Endothelial cell (in vitro differentiated cells): ENCODE measurements around the gene DDIT3. TPM values are rescaled to one million over a fixed set of nuclear protein-coding genes. Genes with fewer than 3 reads are reported as not detected.

ENCODE experiments used
- DNase-seq: peaks from one replicate; pipeline ENCODE4 v3.0.0; 2021; ENCODE audit warnings: low spot score
- H3K27ac Mint-ChIP-seq: one replicate; pipeline ENCODE4 v1.8.0; 2021; ENCODE audit warnings: mixed read lengths, inconsistent platforms; ENCODE audit not compliant: unreplicated experiment
- H3K27me3 Mint-ChIP-seq: one replicate; pipeline ENCODE4 v1.8.0; 2021; ENCODE audit warnings: mild to moderate bottlenecking, moderate library complexity, mixed read lengths, inconsistent platforms; ENCODE audit not compliant: unreplicated experiment
- H3K36me3 Mint-ChIP-seq: one replicate; pipeline ENCODE4 v1.8.0; 2021; ENCODE audit warnings: mild to moderate bottlenecking, low read depth, mixed read lengths, inconsistent platforms; ENCODE audit not compliant: unreplicated experiment
- H3K4me1 Mint-ChIP-seq: one replicate; pipeline ENCODE4 v1.8.0; 2021; ENCODE audit warnings: mild to moderate bottlenecking, mixed read lengths, inconsistent platforms; ENCODE audit not compliant: unreplicated experiment
- H3K4me3 Mint-ChIP-seq: one replicate; pipeline ENCODE4 v1.8.0; 2021; ENCODE audit warnings: mild to moderate bottlenecking, mixed read lengths, inconsistent platforms; ENCODE audit not compliant: unreplicated experiment
- H3K9me3 Mint-ChIP-seq: one replicate; pipeline ENCODE4 v1.8.0; 2021; ENCODE audit warnings: mixed read lengths, inconsistent platforms; ENCODE audit not compliant: unreplicated experiment
- CTCF ChIP-seq: fragments of 200-600 bp; sonication (generic); IDR thresholded peaks from one replicate; pipeline ENCODE4 v1.5.0; 2021; ENCODE audit warnings: antibody characterized with exemption; ENCODE audit not compliant: unreplicated experiment
- total RNA-seq: library from RNA; stranded (reverse); fragmentation: NEBNext Ultra II Directional; extraction: Animal tissue kit (Norgen Biotek cat#: 25700); gene quantifications from one replicate; pipeline ENCODE4 v1.2.1, GENCODE V29; 2021; ENCODE audit not compliant: unreplicated experiment

Gene DDIT3
- total RNA-seq, 1 donor from 2014 or later, result 4.2 TPM

DNA sequence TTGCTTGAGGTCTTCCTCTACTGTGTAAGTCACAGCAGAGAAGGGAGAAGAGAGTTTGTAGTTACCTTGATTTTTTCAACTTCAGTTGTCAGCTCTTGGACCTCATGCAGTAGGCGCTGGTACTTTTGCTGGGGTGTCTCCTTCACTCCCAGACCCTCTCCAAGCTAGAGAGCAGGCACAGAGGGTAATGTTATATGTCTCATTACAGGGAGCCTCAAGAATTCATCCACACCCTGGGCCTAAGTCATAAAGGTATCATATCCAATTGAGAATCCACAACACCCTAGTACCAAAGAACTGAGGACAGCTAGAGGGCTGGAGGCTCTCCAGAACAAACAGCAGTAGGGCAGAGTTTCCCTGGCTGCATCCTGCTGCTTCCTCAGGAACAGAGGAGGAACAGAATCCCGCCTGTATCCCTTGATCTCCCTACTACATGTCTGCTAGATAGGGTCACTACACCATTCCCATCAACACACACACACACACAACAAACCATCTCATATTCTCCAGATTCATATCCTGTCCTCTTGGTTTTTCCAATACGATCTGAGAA, 14.8 kb upstream of the DDIT3 start:
- Mint-ChIP-seq H3K9me3 (no peaks in the 10 kb centered on the region), H3K27ac (peak overlapping the region; percentile 70), H3K4me3 (peak overlapping the region; percentile 47), H3K36me3 (peaks cover 57% of the 10 kb centered on the region), H3K4me1 (peaks cover 15% of the 10 kb centered on the region), H3K27me3 (peaks cover 10% of the 10 kb centered on the region)
- no peak for TF ChIP-seq CTCF
- no peak for DNase-seq

DNA sequence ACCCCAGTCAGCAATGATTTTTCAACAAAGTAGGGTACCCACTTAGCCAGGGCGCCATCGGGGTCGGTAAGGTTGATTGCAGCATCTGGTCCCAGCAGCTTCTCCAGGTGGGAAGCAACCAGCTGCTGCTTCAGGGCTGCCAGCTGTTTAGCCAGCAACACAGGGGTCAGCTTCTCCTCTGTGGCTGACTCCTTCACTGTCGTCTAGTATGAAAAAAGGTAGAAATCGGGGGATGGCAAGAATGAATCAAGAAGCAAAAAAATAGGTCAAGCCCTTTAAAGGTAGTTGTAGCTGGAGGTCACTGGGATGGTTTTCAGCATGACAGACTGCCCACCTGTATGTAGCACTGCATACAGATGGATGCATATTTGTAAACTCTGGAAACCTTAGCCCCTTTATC, 13.9 kb upstream of the DDIT3 start:
- no peak for DNase-seq
- no peaks in the 10 kb centered on the region for H3K9me3 Mint-ChIP-seq
- peaks cover 10% of the 10 kb centered on the region for H3K27me3 Mint-ChIP-seq
- H3K4me1 Mint-ChIP-seq, result peaks cover 17% of the 10 kb centered on the region
- H3K27ac Mint-ChIP-seq, result no peak overlapping the region
- peak overlapping the region; percentile 42 for H3K4me3 Mint-ChIP-seq
- no peak for TF ChIP-seq CTCF
- peaks cover 59% of the 10 kb centered on the region for H3K36me3 Mint-ChIP-seq

DNA sequence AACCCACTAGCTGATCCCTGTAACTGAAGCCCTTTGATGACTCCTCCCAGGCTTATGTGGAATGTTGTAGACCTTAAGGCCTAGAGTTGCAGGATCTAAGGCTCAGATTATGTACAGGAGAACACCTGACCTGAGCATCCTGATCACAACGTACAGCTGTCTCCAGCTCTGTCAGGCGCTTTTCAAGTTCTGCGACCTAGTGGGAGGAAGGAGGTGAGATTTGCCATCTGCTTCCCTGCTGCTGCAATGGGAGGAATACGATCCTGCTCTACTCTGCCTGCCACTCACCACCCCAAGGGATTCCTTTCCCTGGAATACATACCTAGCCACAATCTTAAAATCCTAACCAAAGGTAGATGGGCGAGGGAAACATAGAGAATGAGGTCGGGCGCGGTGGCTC, 12.8 kb upstream of the DDIT3 start:
- Mint-ChIP-seq H3K27me3 (peaks cover 13% of the 10 kb centered on the region), H3K36me3 (peaks cover 56% of the 10 kb centered on the region), H3K9me3 (no peaks in the 10 kb centered on the region), H3K27ac (no peak overlapping the region), H3K4me3 (no peak overlapping the region), H3K4me1 (peaks cover 13% of the 10 kb centered on the region)
- no peak for DNase-seq
- TF ChIP-seq CTCF, result no peak

DNA sequence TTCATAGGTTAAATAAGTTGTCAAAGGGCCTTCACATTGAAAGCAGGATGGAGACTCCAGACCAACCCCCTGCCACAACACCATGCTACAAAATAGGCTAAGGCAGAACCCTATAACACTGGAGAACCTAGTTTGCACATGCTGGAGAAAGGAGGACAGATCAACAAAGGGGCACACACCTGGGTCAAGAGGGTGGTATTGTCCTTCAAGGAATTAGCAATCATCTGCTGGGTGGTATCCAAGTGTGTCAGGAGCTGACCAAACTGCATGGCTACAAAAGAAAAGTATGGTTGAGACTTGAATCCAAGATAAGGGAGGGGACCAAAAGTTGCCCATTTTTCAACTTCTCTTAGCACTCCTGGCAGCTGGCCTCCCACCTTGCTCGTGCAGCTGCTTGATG, 11.5 kb upstream of the DDIT3 start:
- peaks cover 7% of the 10 kb centered on the region for H3K4me1 Mint-ChIP-seq
- DNase-seq, result no peak
- H3K27ac Mint-ChIP-seq, result no peak overlapping the region
- peaks cover 51% of the 10 kb centered on the region for H3K36me3 Mint-ChIP-seq
- peaks cover 15% of the 10 kb centered on the region for H3K27me3 Mint-ChIP-seq
- no peak overlapping the region for H3K4me3 Mint-ChIP-seq
- H3K9me3 Mint-ChIP-seq, result no peaks in the 10 kb centered on the region
- no peak for TF ChIP-seq CTCF

DNA sequence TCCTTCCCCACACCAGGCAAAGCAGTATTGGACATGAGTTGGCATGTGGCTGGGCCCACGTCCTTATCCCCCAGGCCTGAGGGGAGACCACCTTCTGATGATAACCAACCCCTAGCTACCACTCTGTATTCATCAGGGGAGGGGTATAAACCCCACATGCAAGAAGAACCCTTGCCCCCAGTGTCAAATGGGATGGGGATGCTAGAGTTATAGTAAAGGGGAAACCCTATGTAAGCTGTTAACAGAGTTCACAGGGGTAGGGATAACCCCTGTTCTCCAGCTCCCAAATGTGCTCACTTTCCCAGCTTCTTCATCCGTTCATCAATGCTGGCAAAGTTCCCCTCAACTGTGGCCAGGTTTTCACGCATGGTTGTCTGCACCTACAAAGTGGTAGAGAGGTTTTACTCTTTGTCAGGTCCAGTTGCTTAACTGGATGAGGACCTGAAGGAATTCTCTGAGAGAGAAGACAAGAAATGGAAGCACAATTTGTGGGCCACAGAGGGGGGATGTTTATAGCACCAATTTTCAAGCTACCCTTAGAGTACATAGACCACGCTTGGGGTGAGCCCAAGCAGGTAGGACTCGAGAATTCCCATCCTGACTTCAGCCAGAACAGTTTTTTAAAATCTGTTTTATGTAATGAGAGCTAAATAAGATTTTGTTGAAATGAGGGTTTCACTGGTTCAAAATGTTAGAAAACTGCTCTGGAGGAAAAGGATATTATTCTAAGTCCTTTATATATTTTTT, 10.3 kb upstream of the DDIT3 start:
- Mint-ChIP-seq H3K27ac (no peak overlapping the region), H3K4me3 (no peak overlapping the region), H3K27me3 (peaks cover 14% of the 10 kb centered on the region), H3K36me3 (peaks cover 49% of the 10 kb centered on the region), H3K9me3 (no peaks in the 10 kb centered on the region), H3K4me1 (peaks cover 6% of the 10 kb centered on the region)
- TF ChIP-seq CTCF, result no peak
- no peak for DNase-seq
